ENCODE measurements around the gene TTN. TPM values are rescaled to one million over a fixed set of nuclear protein-coding genes. Genes with fewer than 3 reads are reported as not detected.

Gene TTN
- total RNA-seq, 1 donor from 2014 or later: 3.8 TPM

GRCh38 chr2:178498137-178498536 is 309.1 kb downstream of the TTN start:
- Mint-ChIP-seq H3K27me3 (ENCODE audit: unreplicated experiment) (no peaks in the 10 kb centered on the region), H3K36me3 (ENCODE audit: low read depth, unreplicated experiment) (peaks cover 29% of the 10 kb centered on the region), H3K4me1 (ENCODE audit: unreplicated experiment) (no peaks in the 10 kb centered on the region), H3K27ac (ENCODE audit: unreplicated experiment) (no peak overlapping the region), H3K9me3 (ENCODE audit: unreplicated experiment) (no peaks in the 10 kb centered on the region), H3K4me3 (ENCODE audit: unreplicated experiment) (no peak overlapping the region)
- DNase-seq (ENCODE audit: low spot score): no peak
- TF ChIP-seq CTCF (IDR thresholded peaks at IDR 0.05; ENCODE audit: unreplicated experiment): no peak

GRCh38 chr2:178496049-178496448 is 311.2 kb downstream of the TTN start:
- no peaks in the 10 kb centered on the region for H3K27me3 Mint-ChIP-seq (ENCODE audit: unreplicated experiment)
- no peak overlapping the region for H3K4me3 Mint-ChIP-seq (ENCODE audit: unreplicated experiment)
- H3K27ac Mint-ChIP-seq (ENCODE audit: unreplicated experiment): no peak overlapping the region
- no peak for TF ChIP-seq CTCF (IDR thresholded peaks at IDR 0.05; ENCODE audit: unreplicated experiment)
- H3K4me1 Mint-ChIP-seq (ENCODE audit: unreplicated experiment): no peaks in the 10 kb centered on the region
- H3K36me3 Mint-ChIP-seq (ENCODE audit: low read depth, unreplicated experiment): peaks cover 23% of the 10 kb centered on the region
- DNase-seq (ENCODE audit: low spot score): no peak
- H3K9me3 Mint-ChIP-seq (ENCODE audit: unreplicated experiment): no peaks in the 10 kb centered on the region

GRCh38 chr2:178491612-178492011 is 315.6 kb downstream of the TTN start:
- H3K27me3 Mint-ChIP-seq (ENCODE audit: unreplicated experiment): peaks cover 2% of the 10 kb centered on the region
- H3K27ac Mint-ChIP-seq (ENCODE audit: unreplicated experiment): no peak overlapping the region
- H3K4me3 Mint-ChIP-seq (ENCODE audit: unreplicated experiment): no peak overlapping the region
- no peak for DNase-seq (ENCODE audit: low spot score)
- no peak for TF ChIP-seq CTCF (IDR thresholded peaks at IDR 0.05; ENCODE audit: unreplicated experiment)
- no peaks in the 10 kb centered on the region for H3K9me3 Mint-ChIP-seq (ENCODE audit: unreplicated experiment)
- H3K36me3 Mint-ChIP-seq (ENCODE audit: low read depth, unreplicated experiment): peaks cover 13% of the 10 kb centered on the region
- no peaks in the 10 kb centered on the region for H3K4me1 Mint-ChIP-seq (ENCODE audit: unreplicated experiment)

GRCh38 chr2:178485356-178485755 is 321.9 kb downstream of the TTN start:
- no peak for DNase-seq (ENCODE audit: low spot score)
- H3K9me3 Mint-ChIP-seq (ENCODE audit: unreplicated experiment): no peaks in the 10 kb centered on the region
- peaks cover 3% of the 10 kb centered on the region for H3K27me3 Mint-ChIP-seq (ENCODE audit: unreplicated experiment)
- H3K27ac Mint-ChIP-seq (ENCODE audit: unreplicated experiment): no peak overlapping the region
- H3K4me3 Mint-ChIP-seq (ENCODE audit: unreplicated experiment): no peak overlapping the region
- no peaks in the 10 kb centered on the region for H3K36me3 Mint-ChIP-seq (ENCODE audit: low read depth, unreplicated experiment)
- H3K4me1 Mint-ChIP-seq (ENCODE audit: unreplicated experiment): peaks cover 14% of the 10 kb centered on the region
- no peak for TF ChIP-seq CTCF (IDR thresholded peaks at IDR 0.05; ENCODE audit: unreplicated experiment)

GRCh38 chr2:178484245-178485041 is 322.8 kb downstream of the TTN start:
- no peak overlapping the region for H3K4me3 Mint-ChIP-seq (ENCODE audit: unreplicated experiment)
- no peak for TF ChIP-seq CTCF (IDR thresholded peaks at IDR 0.05; ENCODE audit: unreplicated experiment)
- no peak for DNase-seq (ENCODE audit: low spot score)
- H3K27me3 Mint-ChIP-seq (ENCODE audit: unreplicated experiment): peaks cover 5% of the 10 kb centered on the region
- peaks cover 14% of the 10 kb centered on the region for H3K4me1 Mint-ChIP-seq (ENCODE audit: unreplicated experiment)
- H3K9me3 Mint-ChIP-seq (ENCODE audit: unreplicated experiment): no peaks in the 10 kb centered on the region
- H3K27ac Mint-ChIP-seq (ENCODE audit: unreplicated experiment): no peak overlapping the region
- H3K36me3 Mint-ChIP-seq (ENCODE audit: low read depth, unreplicated experiment): no peaks in the 10 kb centered on the region
